HAP-1 (cell line): ENCODE data around the gene KLHL30.

Experiments used
- DNase-seq, 2 experiments: peaks; one replicate each; pipeline ENCODE4 v3.0.0-alpha.2; 2016 to 2020; ENCODE audit warnings: low spot score in 2 of 2
- H3K27me3 ChIP-seq: fragments of 250-450 bp; sonication (Bioruptor Pico); 2 replicates; pipeline ENCODE4 v1.5.1; 2020; ENCODE audit warnings: low read depth, mild to moderate bottlenecking, moderate library complexity
- H3K36me3 ChIP-seq: fragments of 250-450 bp; sonication (Bioruptor Pico); replicated peaks from 2 replicates; pipeline ENCODE4 v1.5.1; 2020; ENCODE audit warnings: mild to moderate bottlenecking
- H3K4me1 ChIP-seq: fragments of 250-450 bp; sonication (Bioruptor Pico); 2 replicates; pipeline ENCODE4 v1.5.1; 2020; ENCODE audit warnings: mild to moderate bottlenecking
- H3K4me3 ChIP-seq: fragments of 250-450 bp; sonication (Bioruptor Pico); 2 replicates; pipeline ENCODE4 v1.5.1; 2020; ENCODE audit warnings: mild to moderate bottlenecking, moderate library complexity
- H3K9me3 ChIP-seq: fragments of 250-450 bp; sonication (Bioruptor Pico); 2 replicates; pipeline ENCODE4 v1.5.1; 2020; ENCODE audit warnings: mild to moderate bottlenecking, moderate library complexity
- in situ Hi-C: fragments of 300-500 bp; cut with MboI; formaldehyde crosslinking; loops from 3 replicates; pipeline ENCODE4 v1.14.3; 2020; ENCODE audit warnings: low sequenced_read_pairs, inconsistent platforms, mixed read lengths

KLHL30 gene

GRCh38 chr2:238128534-238129001, 9.9 kb upstream of the KLHL30 start:
- no peak for DNase-seq
- Histone ChIP-seq H3K4me3 (no peak overlapping the region), H3K36me3 (no peaks in the 10 kb centered on the region), H3K9me3 (no peaks in the 10 kb centered on the region), H3K27me3 (no peaks in the 10 kb centered on the region), H3K4me1 (no peaks in the 10 kb centered on the region)
- in situ Hi-C loops, result no loop called here

DNA sequence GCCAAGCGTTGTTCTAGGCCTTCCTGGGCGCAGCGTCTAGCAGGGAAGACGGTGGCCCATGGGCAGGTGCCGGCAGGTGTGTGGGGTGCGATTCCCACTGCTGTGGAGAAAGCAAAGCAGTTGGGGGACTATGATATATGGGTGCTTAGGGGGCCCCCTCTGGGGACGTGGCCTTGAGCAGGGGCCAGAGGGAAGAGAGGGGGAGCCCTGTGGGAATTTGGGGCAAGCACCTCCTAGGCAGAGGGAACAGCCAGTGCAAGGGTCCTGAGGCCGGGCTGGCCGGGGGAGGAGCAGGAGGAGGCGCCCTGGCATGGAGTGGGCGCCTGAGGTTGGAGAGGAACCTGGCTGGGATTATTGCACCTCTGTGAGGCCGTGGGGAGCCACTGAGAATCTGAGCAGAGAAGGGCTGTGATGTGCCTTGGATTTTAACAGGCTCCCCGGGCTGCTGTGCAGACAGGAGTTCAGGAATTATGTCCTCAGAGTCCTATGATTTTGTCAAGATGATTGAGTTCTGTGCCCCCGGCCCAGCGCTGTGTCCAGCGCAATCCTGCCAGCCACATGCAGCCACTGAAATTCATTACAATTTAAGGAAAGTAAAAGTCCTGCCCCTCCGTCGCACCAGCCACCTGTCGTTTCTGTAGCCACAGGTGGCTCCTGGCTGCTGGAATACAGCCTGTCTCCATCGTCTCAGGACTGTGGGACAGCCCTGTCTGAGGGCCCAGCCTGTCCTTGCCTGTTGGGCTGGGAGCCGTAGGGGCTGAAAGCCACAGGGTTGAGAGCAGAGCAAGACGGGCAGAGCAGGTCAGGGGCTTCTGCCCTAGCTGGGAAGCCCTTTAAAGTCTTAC, 9.1 kb upstream of the KLHL30 start:
- no peaks in the 10 kb centered on the region for H3K9me3 ChIP-seq
- no peaks in the 10 kb centered on the region for H3K27me3 ChIP-seq
- no peaks in the 10 kb centered on the region for H3K36me3 ChIP-seq
- H3K4me3 ChIP-seq, result no peak overlapping the region
- no peak for DNase-seq
- H3K4me1 ChIP-seq, result no peaks in the 10 kb centered on the region
- in situ Hi-C loops, result no loop called here

- Histone ChIP-seq H3K27me3 (no peaks in the 10 kb centered on the region), H3K4me1 (no peaks in the 10 kb centered on the region), H3K4me3 (no peak overlapping the region), H3K36me3 (no peaks in the 10 kb centered on the region), H3K9me3 (no peaks in the 10 kb centered on the region)
- in situ Hi-C loops, result no loop called here
- DNase-seq, result no peak
These were observed 8.3 kb upstream of the KLHL30 start for GRCh38 chr2:238130111-238130695.

DNA sequence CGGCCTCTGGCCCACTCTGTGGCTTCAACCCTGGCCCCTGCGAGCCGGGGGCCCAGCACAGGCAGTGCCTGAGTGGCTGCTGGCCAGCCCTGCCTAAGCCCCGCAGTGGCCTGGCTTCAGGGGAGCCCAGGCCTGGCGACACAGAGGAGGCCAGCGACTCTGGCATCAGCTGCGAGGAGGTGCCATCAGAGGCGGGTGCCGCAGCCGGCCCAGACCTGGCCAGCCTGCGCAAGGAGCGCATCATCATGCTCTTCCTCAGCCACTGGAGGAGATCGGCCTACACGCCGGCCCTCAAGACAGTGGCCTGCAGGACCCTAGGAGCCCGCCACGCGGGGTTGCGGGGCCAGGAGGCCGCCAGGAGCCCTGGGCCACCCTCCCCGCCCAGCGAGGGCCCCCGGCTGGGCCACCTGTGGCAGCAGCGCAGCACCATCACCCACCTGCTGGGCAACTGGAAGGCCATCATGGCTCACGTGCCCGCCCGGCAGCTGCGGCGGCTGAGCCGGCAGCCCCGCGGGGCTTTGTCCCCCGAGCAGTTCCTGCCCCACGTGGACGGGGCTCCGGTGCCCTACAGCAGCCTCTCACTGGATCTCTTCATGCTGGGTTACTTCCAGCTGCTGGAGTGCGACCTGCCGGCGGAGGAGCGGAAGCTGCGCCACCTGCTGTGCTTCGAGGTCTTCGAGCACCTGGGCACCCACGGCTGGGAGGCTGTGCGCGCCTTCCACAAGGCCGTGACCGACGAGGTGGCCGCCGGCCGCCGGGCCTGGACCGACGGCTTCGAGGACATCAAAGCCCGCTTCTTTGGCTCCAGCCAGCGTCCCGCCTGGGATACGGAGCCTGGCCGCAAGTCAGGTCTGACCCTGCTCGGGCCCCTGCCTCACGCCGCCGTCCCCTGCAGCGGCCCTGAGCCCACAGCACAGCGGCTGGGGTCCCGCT, 7.5 kb upstream of the KLHL30 start:
- no peak overlapping the region for H3K4me3 ChIP-seq
- no peaks in the 10 kb centered on the region for H3K27me3 ChIP-seq
- H3K9me3 ChIP-seq, result no peaks in the 10 kb centered on the region
- H3K36me3 ChIP-seq, result no peaks in the 10 kb centered on the region
- in situ Hi-C loops, result no loop called here
- no peak for DNase-seq
- H3K4me1 ChIP-seq, result no peaks in the 10 kb centered on the region

- in situ Hi-C loops, result no loop called here
- Histone ChIP-seq H3K9me3 (no peaks in the 10 kb centered on the region), H3K4me3 (no peak overlapping the region), H3K4me1 (no peaks in the 10 kb centered on the region), H3K36me3 (no peaks in the 10 kb centered on the region), H3K27me3 (no peaks in the 10 kb centered on the region)
- no peak for DNase-seq
These were observed 6.6 kb upstream of the KLHL30 start for GRCh38 chr2:238131761-238132462.

- no peaks in the 10 kb centered on the region for H3K9me3 ChIP-seq
- no peaks in the 10 kb centered on the region for H3K27me3 ChIP-seq
- H3K4me3 ChIP-seq, result no peak overlapping the region
- no peak for DNase-seq
- no peaks in the 10 kb centered on the region for H3K36me3 ChIP-seq
- in situ Hi-C loops, result no loop called here
- no peaks in the 10 kb centered on the region for H3K4me1 ChIP-seq
These were observed 5.7 kb upstream of the KLHL30 start for GRCh38 chr2:238132463-238133450.

DNA sequence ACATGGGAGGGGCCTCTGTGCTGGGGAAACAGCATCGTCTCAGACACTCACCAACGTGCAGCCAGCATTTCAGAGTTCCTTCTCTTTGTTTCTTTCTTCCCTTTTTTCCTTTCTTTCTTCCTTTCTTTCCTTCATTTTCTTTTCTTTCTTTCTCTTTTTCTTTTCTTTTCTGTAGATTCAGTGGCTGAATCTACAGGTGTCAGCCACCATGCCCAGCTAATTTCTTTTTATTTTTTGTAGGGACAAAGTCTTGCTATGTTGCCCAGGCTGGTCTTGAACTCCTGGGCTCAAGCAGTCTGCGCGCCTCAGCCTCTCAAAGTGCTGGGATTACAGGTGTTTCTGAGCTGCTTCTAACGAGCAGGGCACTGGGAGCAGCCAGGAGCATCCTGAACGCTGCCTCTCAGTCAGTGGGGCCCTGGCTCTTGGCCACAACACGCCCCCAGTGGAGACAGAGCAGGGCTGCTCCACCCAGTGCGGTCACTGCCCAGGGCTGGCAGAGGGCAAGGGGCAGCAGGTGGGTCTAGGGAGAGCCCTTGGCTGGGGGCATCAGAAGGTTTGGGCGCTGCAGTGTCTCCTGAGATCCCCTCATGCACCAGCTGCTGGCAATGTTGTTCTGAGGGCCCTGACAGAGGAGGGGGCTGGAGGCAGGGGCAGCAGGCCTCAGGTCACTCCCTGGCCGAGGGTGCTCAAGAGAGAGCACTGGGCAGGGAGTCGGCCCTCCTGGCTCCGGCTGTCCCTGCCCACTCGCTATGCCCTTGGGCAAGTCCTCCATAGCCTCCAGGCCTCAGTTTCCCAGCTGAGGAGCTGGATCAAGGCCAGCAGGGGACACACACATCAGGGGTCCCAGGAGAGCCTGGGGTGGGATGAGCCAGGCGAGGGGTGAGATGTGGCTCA, 4.7 kb upstream of the KLHL30 start:
- in situ Hi-C loops, result no loop called here
- Histone ChIP-seq H3K4me1 (no peaks in the 10 kb centered on the region), H3K4me3 (no peak overlapping the region), H3K9me3 (no peaks in the 10 kb centered on the region), H3K27me3 (no peaks in the 10 kb centered on the region), H3K36me3 (no peaks in the 10 kb centered on the region)
- DNase-seq, result no peak

DNA sequence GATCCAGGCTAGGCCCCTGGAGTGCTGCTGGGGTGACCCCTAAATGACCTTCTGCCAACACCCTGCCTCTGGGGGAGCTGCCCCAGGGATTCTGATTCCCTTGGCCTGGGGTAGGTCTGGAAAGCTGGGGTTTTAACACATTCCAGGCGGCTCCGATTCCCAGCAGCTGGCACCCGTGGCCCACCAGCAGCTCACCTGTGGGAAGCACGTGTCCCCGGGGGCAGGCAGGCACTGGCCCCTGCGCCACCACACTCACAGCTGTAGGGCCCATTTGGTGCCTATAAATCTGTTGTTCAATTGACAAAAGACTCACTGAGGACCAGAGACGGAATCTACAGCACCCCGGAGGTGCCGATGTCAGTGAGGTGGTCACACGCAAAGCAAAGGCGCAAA, 4.1 kb upstream of the KLHL30 start:
- in situ Hi-C loops, result no loop called here
- no peak for DNase-seq
- Histone ChIP-seq H3K9me3 (no peaks in the 10 kb centered on the region), H3K4me3 (no peak overlapping the region), H3K4me1 (no peaks in the 10 kb centered on the region), H3K27me3 (no peaks in the 10 kb centered on the region), H3K36me3 (no peaks in the 10 kb centered on the region)

GRCh38 chr2:238135601-238136150, 2.8 kb upstream of the KLHL30 start:
- no peaks in the 10 kb centered on the region for H3K4me1 ChIP-seq
- H3K9me3 ChIP-seq, result no peaks in the 10 kb centered on the region
- no peak overlapping the region for H3K4me3 ChIP-seq
- no peak for DNase-seq
- in situ Hi-C loops, result no loop called here
- H3K27me3 ChIP-seq, result no peaks in the 10 kb centered on the region
- H3K36me3 ChIP-seq, result no peaks in the 10 kb centered on the region

DNA sequence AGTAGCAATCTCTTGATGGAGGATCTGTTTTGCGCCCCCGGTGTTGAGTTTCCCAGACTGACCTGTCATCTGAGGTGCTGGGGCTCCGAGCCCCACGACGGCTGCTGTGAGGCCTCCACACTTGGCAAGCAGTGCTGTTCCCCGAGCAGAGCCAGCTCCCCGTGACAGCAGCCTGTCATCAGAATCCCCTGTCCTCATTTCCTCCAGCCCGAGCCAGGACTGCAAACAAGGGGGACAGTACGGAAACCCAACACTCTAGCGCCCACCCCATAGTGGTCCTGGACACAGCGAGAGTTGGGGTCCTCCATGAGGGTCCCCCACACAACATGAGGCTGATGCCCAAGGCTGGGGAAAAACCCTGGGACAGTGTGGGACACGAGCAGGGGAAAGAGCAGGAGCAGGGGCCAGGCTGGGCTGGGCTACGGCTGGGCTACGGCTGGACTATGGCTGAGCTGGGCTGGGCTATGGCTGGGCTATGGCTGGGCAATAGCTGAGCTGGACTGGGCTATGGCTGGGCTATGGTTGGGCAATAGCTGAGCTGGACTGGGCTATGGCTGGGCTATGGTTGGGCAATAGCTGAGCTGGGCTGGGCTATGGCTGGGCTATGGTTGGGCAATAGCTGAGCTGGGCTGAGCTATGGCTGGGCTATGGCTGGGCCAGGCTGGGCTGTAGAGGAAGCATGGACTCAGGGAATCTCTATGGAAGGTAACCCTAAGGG, 1.5 kb upstream of the KLHL30 start:
- DNase-seq, result no peak
- in situ Hi-C loops, result no loop called here
- Histone ChIP-seq H3K36me3 (no peaks in the 10 kb centered on the region), H3K4me3 (no peak overlapping the region), H3K27me3 (no peaks in the 10 kb centered on the region), H3K4me1 (no peaks in the 10 kb centered on the region), H3K9me3 (no peaks in the 10 kb centered on the region)

GRCh38 chr2:238137885-238138284, 583 bp upstream of the KLHL30 start:
- Histone ChIP-seq H3K4me3 (no peak overlapping the region), H3K9me3 (no peaks in the 10 kb centered on the region), H3K27me3 (no peaks in the 10 kb centered on the region), H3K36me3 (no peaks in the 10 kb centered on the region), H3K4me1 (no peaks in the 10 kb centered on the region)
- in situ Hi-C loops, result no loop called here
- no peak for DNase-seq
